Neuronal stem cell (in vitro differentiated cells): Measurements from ENCODE around the gene CLDN6.
A peak's percentile ranks its signal among the peaks of the same experiment; 100 is the strongest.

Experiments
- DNase-seq: peaks from one replicate; pipeline ENCODE4 v3.0.0-alpha.2; 2013; ENCODE audit warnings: low spot score
- H2AFZ ChIP-seq: one replicate; pipeline ENCODE4 v1.6.1; 2013; ENCODE audit warnings: mild to moderate bottlenecking, low read length, inconsistent platforms
- H2AK5ac ChIP-seq: 2 replicates; pipeline ENCODE4 v1.6.1; 2013; ENCODE audit warnings: low read depth, mild to moderate bottlenecking, inconsistent platforms, low read length, moderate library complexity, mixed read lengths
- H2BK120ac ChIP-seq: 2 replicates; pipeline ENCODE4 v1.6.1; 2013; ENCODE audit warnings: low read depth, mild to moderate bottlenecking, inconsistent platforms, low read length, moderate library complexity, mixed read lengths
- H2BK12ac ChIP-seq: one replicate; pipeline ENCODE4 v1.6.1; 2013; ENCODE audit warnings: low read length, inconsistent platforms
- H2BK15ac ChIP-seq: 2 replicates; pipeline ENCODE4 v1.6.1; 2013; ENCODE audit warnings: mild to moderate bottlenecking, low read length, inconsistent platforms, mixed read lengths
- H2BK5ac ChIP-seq: one replicate; pipeline ENCODE4 v1.6.1; 2013; ENCODE audit warnings: inconsistent platforms, mild to moderate bottlenecking, low read length, moderate library complexity
- H3K14ac ChIP-seq: one replicate; pipeline ENCODE4 v1.6.1; 2013; ENCODE audit warnings: low read length, inconsistent platforms
- H3K18ac ChIP-seq: 2 replicates; pipeline ENCODE4 v1.6.1; 2013; ENCODE audit warnings: low read length, inconsistent platforms
- H3K23ac ChIP-seq: 2 replicates; pipeline ENCODE4 v1.6.1; 2013; ENCODE audit warnings: low read depth, mild to moderate bottlenecking, mixed read lengths, low read length, inconsistent platforms; ENCODE audit not compliant: poor library complexity
- H3K27ac ChIP-seq: replicated peaks from 3 replicates; pipeline ENCODE4 v1.5.1; 2013; ENCODE audit warnings: low read length, inconsistent platforms
- H3K27me3 ChIP-seq, 3 experiments: 2 replicates each; pipeline ENCODE4 v1.6.1; 2013; ENCODE audit warnings: low read length in 3 of 3, mild to moderate bottlenecking in 2 of 3, inconsistent platforms in 1 of 3, low read depth in 1 of 3, mixed read lengths in 1 of 3, moderate library complexity in 1 of 3; ENCODE audit not compliant: control insufficient read depth in 3 of 3, insufficient read depth in 3 of 3
- H3K36me3 ChIP-seq, 2 donors: replicated peaks in 1 of 2; 2 replicates each; pipeline ENCODE4 v1.6.1; 2013; ENCODE audit warnings: low read length in 2 of 2; ENCODE audit not compliant: control insufficient read depth in 2 of 2, insufficient read depth in 2 of 2
- H3K4ac ChIP-seq: 2 replicates; pipeline ENCODE4 v1.6.1; 2013; ENCODE audit warnings: inconsistent platforms, mild to moderate bottlenecking, low read length, moderate library complexity
- H3K4me1 ChIP-seq, 2 donors: 1 replicate in 1 of 2; 2 replicates in 1 of 2; pipeline ENCODE4 v1.6.1; 2013; ENCODE audit warnings: low read length in 2 of 2, low read depth in 1 of 2; ENCODE audit not compliant: control insufficient read depth in 2 of 2, insufficient read depth in 1 of 2
- H3K4me2 ChIP-seq: one replicate; pipeline ENCODE4 v1.6.1; 2013; ENCODE audit warnings: mild to moderate bottlenecking, low read length, inconsistent platforms; ENCODE audit not compliant: insufficient read depth, poor library complexity, severe bottlenecking
- H3K4me3 ChIP-seq, 2 donors: 2 replicates each; pipeline ENCODE4 v1.5.1; 2013; ENCODE audit warnings: low read length in 2 of 2, mild to moderate bottlenecking in 2 of 2, inconsistent platforms in 1 of 2, moderate library complexity in 1 of 2
- H3K79me1 ChIP-seq: one replicate; pipeline ENCODE4 v1.6.1; 2013; ENCODE audit warnings: low read depth, mild to moderate bottlenecking, inconsistent platforms, low read length, moderate library complexity
- H3K9ac ChIP-seq: one replicate; pipeline ENCODE4 v1.6.1; 2013; ENCODE audit warnings: mild to moderate bottlenecking, low read depth, low read length, inconsistent platforms; ENCODE audit not compliant: poor library complexity
- H3K9me3 ChIP-seq, 2 donors: replicated peaks in 1 of 2; 2 replicates each; pipeline versions ENCODE3 to v1.6.1; 2013; ENCODE audit warnings: low read length in 2 of 2, mild to moderate bottlenecking in 2 of 2, inconsistent platforms in 1 of 2, low read depth in 1 of 2, mixed read lengths in 1 of 2, moderate library complexity in 1 of 2; ENCODE audit not compliant: control insufficient read depth in 2 of 2, insufficient read depth in 1 of 2
- H4K8ac ChIP-seq: one replicate; pipeline ENCODE4 v1.6.1; 2013; ENCODE audit warnings: low read depth, mild to moderate bottlenecking, inconsistent platforms, low read length, moderate library complexity
- H4K91ac ChIP-seq: one replicate; pipeline ENCODE4 v1.6.1; 2013; ENCODE audit warnings: low read length, low read depth, mild to moderate bottlenecking, inconsistent platforms; ENCODE audit not compliant: poor library complexity
- WGBS, 2 donors: extraction: QIAGEN DNeasy Blood & Tissue Kit; methylation state at CpG; one replicate each; pipeline ENCODE4 v1.1.7; 2013; ENCODE audit warnings: missing lambda C conversion rate in 2 of 2, mixed read lengths in 1 of 2; ENCODE audit not compliant: insufficient read length in 2 of 2, insufficient replicate concordance in 1 of 2; ENCODE audit errors: extremely low coverage in 2 of 2; 5-methylcytosine and 5-hydroxymethylcytosine counted together

Gene CLDN6

GRCh38 chr16:2982402-2982801 is 35.6 kb downstream of the CLDN6 start:
- WGBS, 2 donors, result 100% methylated on average over 1 of the region's 5 CpGs; no CpG with 5 or more reads in 1 of the 2 donors

GRCh38 chr16:2981899-2982250 is 36.1 kb downstream of the CLDN6 start:
- H3K4me3 ChIP-seq, result peak overlapping the region in 1 of 2 donors; percentile 87
- peaks cover 0 to 19% of the 10 kb centered on the region in 2 donors for H3K36me3 ChIP-seq
- peak overlapping the region; percentile 71 for H2BK5ac ChIP-seq
- no peak overlapping the region for H3K14ac ChIP-seq
- DNase-seq, result no peak
- H3K18ac ChIP-seq, result peak overlapping the region; percentile 94
- H3K4ac ChIP-seq, result no peak overlapping the region
- H3K27me3 ChIP-seq, result peaks cover 0 to 26% (median 0%) of the 10 kb centered on the region in 3 experiments
- WGBS, 2 donors, result no CpG with 5 or more reads among the region's 4 CpGs
- H2AFZ ChIP-seq, result peak overlapping the region; percentile 78
- H3K23ac ChIP-seq, result peak overlapping the region; percentile 37
- no peak overlapping the region for H3K9ac ChIP-seq
- H2BK12ac ChIP-seq, result peak overlapping the region; percentile 47
- H3K27ac ChIP-seq, result peak overlapping the region; percentile 81
- H2BK120ac ChIP-seq, result peak overlapping the region; percentile 44
- peak overlapping the region; percentile 83 for H2AK5ac ChIP-seq
- peak overlapping the region; percentile 35 for H2BK15ac ChIP-seq
- H4K91ac ChIP-seq, result no peak overlapping the region
- H3K4me2 ChIP-seq, result peak overlapping the region; percentile 49
- peaks cover 9% of the 10 kb centered on the region for H3K79me1 ChIP-seq
- H3K4me1 ChIP-seq, result peaks cover 14 to 20% of the 10 kb centered on the region in 2 donors
- H4K8ac ChIP-seq, result no peak overlapping the region
- H3K9me3 ChIP-seq, result no peaks in the 10 kb centered on the region

More at GRCh38 chr16:2982402-2982801, 35.6 kb downstream of the CLDN6 start:
- no peak overlapping the region for H3K18ac ChIP-seq
- no peak overlapping the region for H3K9ac ChIP-seq
- no peak overlapping the region for H2AK5ac ChIP-seq
- H4K91ac ChIP-seq, result no peak overlapping the region
- no peak overlapping the region for H4K8ac ChIP-seq
- no peak overlapping the region for H2BK12ac ChIP-seq
- H2BK15ac ChIP-seq, result no peak overlapping the region
- no peak overlapping the region for H2BK120ac ChIP-seq
- no peak overlapping the region for H2AFZ ChIP-seq
- no peak overlapping the region for H3K27ac ChIP-seq
- no peak overlapping the region for H2BK5ac ChIP-seq
- H3K36me3 ChIP-seq, result peaks cover 0 to 14% of the 10 kb centered on the region in 2 donors
- peaks cover 9% of the 10 kb centered on the region for H3K79me1 ChIP-seq
- H3K4me2 ChIP-seq, result no peak overlapping the region
- H3K14ac ChIP-seq, result no peak overlapping the region
- no peak for DNase-seq
- H3K4me3 ChIP-seq, result no peak overlapping the region
- no peaks in the 10 kb centered on the region for H3K9me3 ChIP-seq
- no peak overlapping the region for H3K4ac ChIP-seq
- H3K4me1 ChIP-seq, result peaks cover 14 to 20% of the 10 kb centered on the region in 2 donors
- peaks cover 0 to 31% (median 0%) of the 10 kb centered on the region in 3 experiments for H3K27me3 ChIP-seq
- H3K23ac ChIP-seq, result no peak overlapping the region

- H3K27ac ChIP-seq, result peak overlapping the region; percentile 81
These were observed 36.6 kb downstream of the CLDN6 start for GRCh38 chr16:2981177-2981898.

More at GRCh38 chr16:2981177-2981898, 36.6 kb downstream of the CLDN6 start:
- peaks cover 14 to 20% of the 10 kb centered on the region in 2 donors for H3K4me1 ChIP-seq
- no CpG with 5 or more reads among the region's 33 CpGs for WGBS, 2 donors
- H2AFZ ChIP-seq, result peak overlapping the region; percentile 78
- peaks cover 0 to 24% of the 10 kb centered on the region in 2 donors for H3K36me3 ChIP-seq
- H3K18ac ChIP-seq, result no peak overlapping the region
- peak overlapping the region; percentile 43 for H3K23ac ChIP-seq
- H3K4me3 ChIP-seq, result peak overlapping the region in 1 of 2 donors; percentile 87
- peak overlapping the region; percentile 41 for H2BK12ac ChIP-seq
- peak overlapping the region; percentile 96 for H2AK5ac ChIP-seq
- H2BK15ac ChIP-seq, result peak overlapping the region; percentile 81
- DNase-seq, result no peak
- no peak overlapping the region for H4K91ac ChIP-seq
- peaks cover 0 to 20% (median 0%) of the 10 kb centered on the region in 3 experiments for H3K27me3 ChIP-seq
- H3K4ac ChIP-seq, result no peak overlapping the region
- no peak overlapping the region for H3K9ac ChIP-seq
- H3K14ac ChIP-seq, result no peak overlapping the region
- no peak overlapping the region for H4K8ac ChIP-seq
- H3K9me3 ChIP-seq, result no peaks in the 10 kb centered on the region
- peak overlapping the region; percentile 44 for H2BK120ac ChIP-seq
- peaks cover 9% of the 10 kb centered on the region for H3K79me1 ChIP-seq
- peak overlapping the region; percentile 90 for H2BK5ac ChIP-seq
- H3K4me2 ChIP-seq, result peak overlapping the region; percentile 49
